ENCODE data around the gene MYO18B.

MYO18B gene

DNA sequence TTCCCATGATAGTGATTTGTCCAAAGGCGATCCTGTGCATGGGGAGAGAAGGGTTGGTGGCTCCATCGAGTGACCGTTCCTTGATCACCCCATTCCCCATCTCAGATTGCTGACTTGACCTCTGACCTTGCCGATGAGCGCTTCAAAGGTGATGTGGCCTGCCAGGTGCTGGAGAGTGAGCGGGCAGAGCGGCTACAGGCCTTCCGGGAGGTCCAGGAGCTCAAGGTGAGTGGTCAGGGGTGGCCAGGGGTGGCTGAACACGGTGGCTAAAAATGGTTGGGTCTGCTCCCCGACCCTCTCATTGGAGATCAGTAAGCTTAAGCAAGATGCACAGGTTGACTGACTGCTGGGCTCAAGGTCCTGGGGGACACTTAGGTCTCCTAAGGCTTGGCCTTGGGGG, 148.7 kb downstream of the MYO18B start:
- Histone ChIP-seq H3K4me3 (ENCODE audit: low read depth, low read length) (no peak overlapping the region), H3K27ac (ENCODE audit: low read depth, low read length) (no peak overlapping the region), H3K27me3 (ENCODE audit: control insufficient read depth, insufficient read depth, low read length) (no peaks in the 10 kb centered on the region), H3K36me3 (ENCODE audit: control insufficient read depth, insufficient read depth, low read length) (no peaks in the 10 kb centered on the region), H3K4me1 (ENCODE audit: control insufficient read depth, insufficient read depth, low read length) (no peaks in the 10 kb centered on the region), H3K9me3 (ENCODE audit: control insufficient read depth, insufficient read depth, low read length) (no peaks in the 10 kb centered on the region), H3K9ac (ENCODE audit: low read depth, low read length) (no peak overlapping the region)

DNA sequence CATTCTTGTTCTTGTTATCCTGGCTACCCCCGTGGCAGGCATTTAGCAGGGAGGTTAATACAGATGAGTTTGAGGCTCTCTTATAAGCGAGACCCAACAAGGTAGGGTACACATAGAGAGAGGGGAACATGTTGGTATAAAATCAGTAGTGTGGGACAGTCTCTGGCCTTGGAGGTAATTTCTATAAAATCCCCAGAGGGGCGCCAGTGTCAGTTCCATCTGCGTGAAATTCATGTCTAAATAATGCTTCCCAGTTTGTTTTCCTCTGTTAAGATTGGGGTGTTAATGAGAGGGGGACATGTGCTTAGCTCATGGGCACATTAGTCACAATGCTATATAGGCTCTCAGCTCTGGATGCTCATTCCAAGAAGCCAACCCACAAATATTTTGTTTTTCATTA, 150.7 kb downstream of the MYO18B start:
- Histone ChIP-seq H3K4me3 (ENCODE audit: low read depth, low read length) (no peak overlapping the region), H3K9ac (ENCODE audit: low read depth, low read length) (no peak overlapping the region), H3K9me3 (ENCODE audit: control insufficient read depth, insufficient read depth, low read length) (no peaks in the 10 kb centered on the region), H3K36me3 (ENCODE audit: control insufficient read depth, insufficient read depth, low read length) (no peaks in the 10 kb centered on the region), H3K27me3 (ENCODE audit: control insufficient read depth, insufficient read depth, low read length) (no peaks in the 10 kb centered on the region), H3K4me1 (ENCODE audit: control insufficient read depth, insufficient read depth, low read length) (no peaks in the 10 kb centered on the region), H3K27ac (ENCODE audit: low read depth, low read length) (no peak overlapping the region)

DNA sequence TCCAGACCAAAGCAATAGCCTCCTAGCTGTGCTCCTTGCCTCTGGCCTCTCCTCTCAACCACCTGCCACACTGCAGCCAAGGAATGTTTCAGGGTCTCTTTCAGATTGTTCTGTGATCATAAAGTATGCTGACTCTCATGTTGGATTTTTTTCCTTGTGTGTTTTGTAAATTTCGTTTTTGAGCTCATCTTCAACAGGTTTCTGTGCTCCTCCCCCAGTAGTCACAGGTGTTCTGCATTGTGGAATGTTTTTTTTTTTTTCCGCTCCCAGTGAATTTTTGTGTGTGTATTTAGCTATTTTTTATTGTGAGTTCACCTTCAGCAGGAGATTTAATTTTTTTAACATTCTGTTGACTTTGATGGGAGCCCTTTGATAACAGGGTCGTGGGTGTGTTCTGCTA, 153.7 kb downstream of the MYO18B start:
- Histone ChIP-seq H3K9me3 (ENCODE audit: control insufficient read depth, insufficient read depth, low read length) (no peaks in the 10 kb centered on the region), H3K9ac (ENCODE audit: low read depth, low read length) (no peak overlapping the region), H3K4me3 (ENCODE audit: low read depth, low read length) (no peak overlapping the region), H3K36me3 (ENCODE audit: control insufficient read depth, insufficient read depth, low read length) (no peaks in the 10 kb centered on the region), H3K27me3 (ENCODE audit: control insufficient read depth, insufficient read depth, low read length) (no peaks in the 10 kb centered on the region), H3K27ac (ENCODE audit: low read depth, low read length) (no peak overlapping the region), H3K4me1 (ENCODE audit: control insufficient read depth, insufficient read depth, low read length) (no peaks in the 10 kb centered on the region)

DNA sequence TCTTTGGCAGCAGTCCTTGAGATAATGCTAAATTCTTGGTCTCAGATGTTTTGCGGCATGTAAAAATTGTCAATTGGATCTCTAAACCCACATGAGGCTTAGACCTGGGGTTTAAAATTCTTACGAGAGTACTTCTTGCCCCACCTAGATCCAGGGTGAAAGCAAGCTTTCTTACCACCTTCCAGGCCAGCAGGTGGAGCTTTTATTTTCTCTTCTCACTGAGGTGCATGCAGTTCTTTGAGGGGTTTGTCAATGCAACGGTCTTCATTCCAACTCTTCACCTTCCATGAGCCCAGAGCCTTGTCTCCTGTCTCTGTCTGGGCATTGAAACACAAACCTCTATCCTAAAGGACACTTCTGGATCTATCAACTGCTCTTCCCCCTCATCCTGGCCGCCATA, 154.1 kb downstream of the MYO18B start:
- Histone ChIP-seq H3K4me3 (ENCODE audit: low read depth, low read length) (no peak overlapping the region), H3K36me3 (ENCODE audit: control insufficient read depth, insufficient read depth, low read length) (no peaks in the 10 kb centered on the region), H3K27me3 (ENCODE audit: control insufficient read depth, insufficient read depth, low read length) (no peaks in the 10 kb centered on the region), H3K9me3 (ENCODE audit: control insufficient read depth, insufficient read depth, low read length) (no peaks in the 10 kb centered on the region), H3K4me1 (ENCODE audit: control insufficient read depth, insufficient read depth, low read length) (no peaks in the 10 kb centered on the region), H3K27ac (ENCODE audit: low read depth, low read length) (no peak overlapping the region), H3K9ac (ENCODE audit: low read depth, low read length) (no peak overlapping the region)

DNA sequence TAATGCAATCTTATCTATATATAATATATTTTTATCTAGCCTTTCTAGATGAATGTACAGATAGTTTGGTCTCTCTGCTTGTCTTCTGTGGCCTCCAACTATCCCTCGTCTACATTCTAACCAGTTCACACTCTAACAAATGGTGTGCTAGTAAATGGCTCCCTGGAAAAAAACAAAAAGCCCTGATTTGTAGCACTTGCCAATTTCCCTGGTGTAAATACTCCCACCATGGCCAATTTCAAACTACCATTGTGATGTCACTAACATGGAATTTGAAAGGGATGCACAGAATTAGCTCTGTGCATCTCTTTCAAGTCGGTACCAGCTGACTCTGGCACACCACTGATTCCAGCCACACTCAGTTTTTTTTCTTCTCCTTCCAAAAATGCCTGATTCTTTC, 154.6 kb downstream of the MYO18B start:
- Histone ChIP-seq H3K4me3 (ENCODE audit: low read depth, low read length) (no peak overlapping the region), H3K36me3 (ENCODE audit: control insufficient read depth, insufficient read depth, low read length) (no peaks in the 10 kb centered on the region), H3K4me1 (ENCODE audit: control insufficient read depth, insufficient read depth, low read length) (no peaks in the 10 kb centered on the region), H3K9me3 (ENCODE audit: control insufficient read depth, insufficient read depth, low read length) (no peaks in the 10 kb centered on the region), H3K27ac (ENCODE audit: low read depth, low read length) (no peak overlapping the region), H3K27me3 (ENCODE audit: control insufficient read depth, insufficient read depth, low read length) (no peaks in the 10 kb centered on the region), H3K9ac (ENCODE audit: low read depth, low read length) (no peak overlapping the region)

DNA sequence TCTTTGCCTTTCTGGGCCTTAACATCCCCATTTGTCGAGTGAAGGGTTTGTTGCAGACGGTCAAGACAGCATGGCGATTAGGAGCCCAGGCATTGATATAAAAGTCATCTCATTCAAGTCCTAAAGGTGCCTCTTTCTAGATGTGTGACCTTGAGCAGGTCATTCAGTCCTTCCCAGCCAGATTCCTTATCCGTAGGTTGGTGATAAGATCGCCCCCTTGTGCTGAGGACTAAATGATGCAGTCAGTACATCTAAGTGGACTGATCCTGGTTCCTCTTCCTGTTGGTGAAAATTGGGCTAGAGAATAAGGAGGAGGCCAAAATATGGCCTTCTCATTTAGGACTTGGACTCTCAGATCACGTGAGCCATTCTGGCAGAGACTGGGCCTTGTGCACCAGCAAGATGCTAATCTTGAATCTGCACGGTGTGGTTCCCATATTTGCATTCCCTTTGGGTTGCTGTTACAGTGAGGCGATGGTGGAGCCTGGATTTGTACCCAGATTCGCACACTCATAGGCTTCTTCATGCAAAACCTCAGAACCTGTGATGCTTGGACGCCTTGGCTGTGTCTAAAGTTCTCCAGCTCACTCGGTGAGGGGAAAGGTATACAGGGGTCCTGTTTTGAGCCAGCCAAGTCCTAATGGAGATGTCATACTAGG, 156.8 kb downstream of the MYO18B start:
- Histone ChIP-seq H3K36me3 (ENCODE audit: control insufficient read depth, insufficient read depth, low read length) (no peaks in the 10 kb centered on the region), H3K27me3 (ENCODE audit: control insufficient read depth, insufficient read depth, low read length) (no peaks in the 10 kb centered on the region), H3K9ac (ENCODE audit: low read depth, low read length) (no peak overlapping the region), H3K4me1 (ENCODE audit: control insufficient read depth, insufficient read depth, low read length) (no peaks in the 10 kb centered on the region), H3K9me3 (ENCODE audit: control insufficient read depth, insufficient read depth, low read length) (no peaks in the 10 kb centered on the region), H3K4me3 (ENCODE audit: low read depth, low read length) (no peak overlapping the region), H3K27ac (ENCODE audit: low read depth, low read length) (no peak overlapping the region)

DNA sequence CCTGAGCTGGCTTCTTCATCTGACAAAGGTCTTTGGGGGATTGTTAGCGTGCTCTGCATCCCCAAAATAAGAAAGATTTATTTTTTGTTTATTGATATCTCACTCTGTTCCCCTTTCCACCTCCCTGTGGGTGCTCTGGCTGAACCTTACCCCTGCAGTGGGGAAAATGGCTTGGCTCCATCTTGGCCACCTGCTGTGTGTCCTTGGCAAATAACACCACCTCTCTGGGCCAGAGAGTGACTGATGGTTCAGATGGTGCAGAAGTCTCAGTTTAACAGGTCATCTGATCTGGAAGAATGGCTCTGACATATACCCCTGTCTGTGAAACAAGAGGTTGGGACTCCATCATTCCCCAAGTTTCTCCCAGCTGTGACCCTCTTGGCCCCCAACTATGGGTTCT, 157.6 kb downstream of the MYO18B start:
- Histone ChIP-seq H3K27ac (ENCODE audit: low read depth, low read length) (no peak overlapping the region), H3K9ac (ENCODE audit: low read depth, low read length) (no peak overlapping the region), H3K9me3 (ENCODE audit: control insufficient read depth, insufficient read depth, low read length) (no peaks in the 10 kb centered on the region), H3K27me3 (ENCODE audit: control insufficient read depth, insufficient read depth, low read length) (no peaks in the 10 kb centered on the region), H3K4me3 (ENCODE audit: low read depth, low read length) (no peak overlapping the region), H3K4me1 (ENCODE audit: control insufficient read depth, insufficient read depth, low read length) (no peaks in the 10 kb centered on the region), H3K36me3 (ENCODE audit: control insufficient read depth, insufficient read depth, low read length) (no peaks in the 10 kb centered on the region)

DNA sequence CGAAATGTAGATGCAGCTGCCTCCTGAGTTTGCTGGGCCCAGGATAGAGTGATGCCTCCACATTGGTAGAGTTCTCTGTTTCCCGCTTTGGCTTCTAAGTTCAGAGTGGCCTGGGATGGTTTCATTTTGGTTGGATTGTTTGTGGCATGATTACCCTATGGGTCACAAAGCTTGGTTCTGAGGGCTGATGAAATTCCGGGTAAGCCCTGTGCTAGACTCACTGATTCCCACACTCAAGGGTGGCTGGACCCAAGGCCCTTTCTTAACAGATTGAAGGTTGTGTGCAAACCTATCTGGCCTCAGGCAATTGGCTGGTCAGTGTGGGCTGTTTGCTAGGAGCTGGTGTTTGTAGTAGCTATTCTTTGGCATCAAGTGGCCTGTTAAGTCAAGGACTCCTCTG, 158.4 kb downstream of the MYO18B start:
- Histone ChIP-seq H3K36me3 (ENCODE audit: control insufficient read depth, insufficient read depth, low read length) (no peaks in the 10 kb centered on the region), H3K27ac (ENCODE audit: low read depth, low read length) (no peak overlapping the region), H3K9ac (ENCODE audit: low read depth, low read length) (no peak overlapping the region), H3K4me1 (ENCODE audit: control insufficient read depth, insufficient read depth, low read length) (no peaks in the 10 kb centered on the region), H3K9me3 (ENCODE audit: control insufficient read depth, insufficient read depth, low read length) (no peaks in the 10 kb centered on the region), H3K27me3 (ENCODE audit: control insufficient read depth, insufficient read depth, low read length) (no peaks in the 10 kb centered on the region), H3K4me3 (ENCODE audit: low read depth, low read length) (no peak overlapping the region)

DNA sequence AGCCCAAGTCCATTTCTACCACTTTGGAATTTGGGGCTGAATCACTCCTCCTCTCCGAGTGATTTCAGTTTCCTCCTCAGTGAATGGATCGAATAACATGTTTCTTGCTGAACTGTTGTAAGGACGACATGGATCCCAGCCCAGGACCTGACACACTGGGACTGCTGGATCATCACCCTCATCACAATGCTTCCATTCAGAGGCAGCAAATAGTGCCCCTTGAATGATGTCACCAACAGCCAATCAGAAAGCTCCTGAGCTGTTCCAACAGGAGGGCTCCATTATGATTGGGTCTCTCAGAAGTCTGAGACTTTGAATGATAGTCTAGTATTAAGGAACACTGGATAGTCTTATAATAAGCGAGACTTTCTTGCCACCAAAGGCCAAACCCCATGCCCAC, 158.9 kb downstream of the MYO18B start:
- H3K27me3 ChIP-seq (ENCODE audit: control insufficient read depth, insufficient read depth, low read length) = no peaks in the 10 kb centered on the region
- no peaks in the 10 kb centered on the region for H3K4me1 ChIP-seq (ENCODE audit: control insufficient read depth, insufficient read depth, low read length)
- H3K9ac ChIP-seq (ENCODE audit: low read depth, low read length) = no peak overlapping the region
- H3K36me3 ChIP-seq (ENCODE audit: control insufficient read depth, insufficient read depth, low read length) = no peaks in the 10 kb centered on the region
- no peak overlapping the region for H3K27ac ChIP-seq (ENCODE audit: low read depth, low read length)
- no peak overlapping the region for H3K4me3 ChIP-seq (ENCODE audit: low read depth, low read length)
- H3K9me3 ChIP-seq (ENCODE audit: control insufficient read depth, insufficient read depth, low read length) = no peaks in the 10 kb centered on the region

DNA sequence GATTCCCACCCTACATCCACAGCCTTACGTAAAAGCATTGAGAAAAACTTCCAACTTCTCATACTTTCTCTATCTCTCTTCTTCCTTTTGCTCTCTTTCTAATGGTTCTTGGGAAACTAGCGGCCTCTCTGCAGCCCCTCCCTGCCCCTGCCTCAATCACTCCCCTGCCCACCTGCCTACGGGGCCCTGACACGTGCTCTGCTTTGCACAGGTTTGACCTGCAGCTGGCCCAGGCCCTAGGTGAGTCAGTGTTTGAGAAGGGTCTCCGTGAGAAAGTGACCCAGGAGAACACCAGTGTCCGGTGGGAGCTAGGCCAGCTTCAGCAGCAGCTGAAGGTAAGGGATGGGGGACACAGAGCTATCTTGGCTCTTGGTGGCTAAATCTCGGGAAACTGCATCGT, 160.4 kb downstream of the MYO18B start:
- Histone ChIP-seq H3K27me3 (ENCODE audit: control insufficient read depth, insufficient read depth, low read length) (no peaks in the 10 kb centered on the region), H3K9ac (ENCODE audit: low read depth, low read length) (no peak overlapping the region), H3K36me3 (ENCODE audit: control insufficient read depth, insufficient read depth, low read length) (no peaks in the 10 kb centered on the region), H3K4me3 (ENCODE audit: low read depth, low read length) (no peak overlapping the region), H3K4me1 (ENCODE audit: control insufficient read depth, insufficient read depth, low read length) (no peaks in the 10 kb centered on the region), H3K27ac (ENCODE audit: low read depth, low read length) (no peak overlapping the region), H3K9me3 (ENCODE audit: control insufficient read depth, insufficient read depth, low read length) (peaks cover 5% of the 10 kb centered on the region; the same call in 1 of the 2 replicates)

DNA sequence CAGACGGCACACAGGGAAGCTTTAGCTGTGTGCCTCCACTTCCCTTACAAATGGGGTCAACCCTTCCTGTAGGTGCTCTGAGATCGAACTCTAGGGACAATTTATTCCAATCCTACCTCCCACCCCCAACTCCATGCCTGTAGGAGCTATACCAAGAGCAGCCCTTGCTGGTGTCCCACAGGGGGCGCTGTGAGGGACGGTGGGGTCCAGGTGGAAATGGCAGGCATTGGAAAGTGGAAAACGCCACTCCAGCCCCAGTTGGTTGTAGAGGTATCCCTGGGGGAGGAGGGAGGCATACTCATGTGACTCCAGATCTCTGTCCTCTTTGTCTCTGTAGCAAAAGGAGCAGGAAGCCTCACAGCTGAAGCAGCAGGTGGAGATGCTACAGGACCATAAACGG, 161.3 kb downstream of the MYO18B start:
- Histone ChIP-seq H3K27ac (ENCODE audit: low read depth, low read length) (no peak overlapping the region), H3K9ac (ENCODE audit: low read depth, low read length) (no peak overlapping the region), H3K4me3 (ENCODE audit: low read depth, low read length) (no peak overlapping the region), H3K36me3 (ENCODE audit: control insufficient read depth, insufficient read depth, low read length) (no peaks in the 10 kb centered on the region), H3K9me3 (ENCODE audit: control insufficient read depth, insufficient read depth, low read length) (peaks cover 5% of the 10 kb centered on the region; the same call in 1 of the 2 replicates), H3K4me1 (ENCODE audit: control insufficient read depth, insufficient read depth, low read length) (no peaks in the 10 kb centered on the region), H3K27me3 (ENCODE audit: control insufficient read depth, insufficient read depth, low read length) (no peaks in the 10 kb centered on the region)

Measured in HUES48 (cell line).